MCF 10A (cell line): Measurements from ENCODE around the gene EFCAB14. TPM values are rescaled to one million over a fixed set of nuclear protein-coding genes. Genes with fewer than 3 reads are reported as not detected.
"Not testable (repeated sequence)": the region's sequence is repeated elsewhere in the genome, so short reads cannot be mapped to it uniquely, and the experiment has no call there.

Experiments
- BruUV-seq: library from RNA; stranded (reverse); fragments of 400-500 nt; replicated peaks from 2 replicates; lab custom pipeline; 2021; lab: Mats Ljungman, UMichigan
- CTCF ChIA-PET: fragments of 300-600 bp; sonication (Branson Sonifier 250); formaldehyde crosslinking; extraction: SDS; loops from one replicate; lab custom pipeline; 2021; ENCODE audit warnings: antibody characterized with exemption, inconsistent platforms; lab: Yijun Ruan, JAX
- POLR2A ChIA-PET: fragments of 300-600, 350-650 bp; sonication (Branson Sonifier 250); formaldehyde crosslinking; extraction: SDS; loops from one replicate; lab custom pipeline; 2020; ENCODE audit warnings: antibody characterized with exemption, inconsistent platforms; lab: Yijun Ruan, JAX
- DNase-seq: peaks from one replicate; pipeline ENCODE4 v3.0.0-alpha.2; 2018; ENCODE audit not compliant: unreplicated experiment
- H3K27ac Mint-ChIP-seq: one replicate; pipeline ENCODE4 v1.8.0; 2022; ENCODE audit warnings: mild to moderate bottlenecking, low read depth, mixed read lengths; ENCODE audit not compliant: unreplicated experiment
- H3K27me3 Mint-ChIP-seq: one replicate; pipeline ENCODE4 v1.8.0; 2022; ENCODE audit warnings: mixed read lengths; ENCODE audit not compliant: insufficient read depth, unreplicated experiment
- H3K36me3 Mint-ChIP-seq: one replicate; pipeline ENCODE4 v1.8.0; 2022; ENCODE audit warnings: mild to moderate bottlenecking, moderate library complexity, mixed read lengths; ENCODE audit not compliant: insufficient read depth, unreplicated experiment
- H3K4me1 Mint-ChIP-seq: one replicate; pipeline ENCODE4 v1.8.0; 2022; ENCODE audit warnings: mixed read lengths; ENCODE audit not compliant: insufficient read depth, unreplicated experiment
- H3K4me3 Mint-ChIP-seq: one replicate; pipeline ENCODE4 v1.8.0; 2022; ENCODE audit warnings: mild to moderate bottlenecking, moderate library complexity, mixed read lengths; ENCODE audit not compliant: unreplicated experiment
- H3K9me3 Mint-ChIP-seq: one replicate; pipeline ENCODE4 v1.8.0; 2022; ENCODE audit warnings: mixed read lengths; ENCODE audit not compliant: unreplicated experiment
- intact Hi-C: fragments of 100-400 bp; cut with micrococcal nuclease; formaldehyde crosslinking; loops from 2 replicates; pipeline ENCODE4 v1.14.1; 2022
- total RNA-seq: library from RNA; stranded (reverse); gene quantifications from 2 replicates; pipeline ENCODE4 v1.2.3, GENCODE V29; 2022
- TF ChIP-seq, protein P1 (sequence below): fragments of 200-600 bp; IDR thresholded peaks from one replicate; pipeline ENCODE4 v1.8.0; 2022; ENCODE audit warnings: antibody characterized with exemption, mild to moderate bottlenecking; ENCODE audit not compliant: unreplicated experiment

Gene EFCAB14
- total RNA-seq, 1 experiment from 2014 or later = 33.9 TPM

DNA sequence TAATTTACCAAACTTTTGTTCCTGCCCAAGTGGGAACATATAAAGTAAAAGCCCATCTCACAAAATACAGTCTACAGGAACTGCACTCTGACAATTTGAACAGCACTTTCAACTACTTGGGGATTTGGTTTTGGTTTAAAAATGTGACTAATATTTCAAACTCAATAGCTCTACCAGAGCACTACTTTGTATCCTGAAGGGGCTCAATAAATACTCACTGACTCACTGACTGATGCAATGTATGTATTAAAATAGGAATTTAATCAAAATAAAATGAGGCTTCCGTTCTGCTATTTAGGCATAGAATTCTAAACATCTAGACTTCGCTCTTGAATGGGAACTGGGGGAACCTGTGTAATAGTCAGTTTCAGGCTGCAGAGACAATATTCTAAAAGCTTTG is 21.9 kb downstream of the EFCAB14 start:
- Mint-ChIP-seq H3K9me3 (no peaks in the 10 kb centered on the region), H3K27me3 (no peaks in the 10 kb centered on the region), H3K36me3 (peaks cover 72% of the 10 kb centered on the region), H3K4me1 (no peaks in the 10 kb centered on the region), H3K4me3 (no peak overlapping the region), H3K27ac (no peak overlapping the region)
- ChIA-PET CTCF (interaction anchor here (0.5 to 0.7 kb wide), 2 partner anchors 16 to 306 kb away, joined by 3 to 4 read pairs; no protein-coding TSS in a partner anchor), POLR2A (interaction anchor here (0.5 kb wide), 2 partner anchors 92 to 1037 kb away, joined by 3 read pairs; no protein-coding TSS in a partner anchor)
- BruUV-seq = no TSS peak
- intact Hi-C loops = no loop called here
- TF ChIP-seq, protein P1, sequence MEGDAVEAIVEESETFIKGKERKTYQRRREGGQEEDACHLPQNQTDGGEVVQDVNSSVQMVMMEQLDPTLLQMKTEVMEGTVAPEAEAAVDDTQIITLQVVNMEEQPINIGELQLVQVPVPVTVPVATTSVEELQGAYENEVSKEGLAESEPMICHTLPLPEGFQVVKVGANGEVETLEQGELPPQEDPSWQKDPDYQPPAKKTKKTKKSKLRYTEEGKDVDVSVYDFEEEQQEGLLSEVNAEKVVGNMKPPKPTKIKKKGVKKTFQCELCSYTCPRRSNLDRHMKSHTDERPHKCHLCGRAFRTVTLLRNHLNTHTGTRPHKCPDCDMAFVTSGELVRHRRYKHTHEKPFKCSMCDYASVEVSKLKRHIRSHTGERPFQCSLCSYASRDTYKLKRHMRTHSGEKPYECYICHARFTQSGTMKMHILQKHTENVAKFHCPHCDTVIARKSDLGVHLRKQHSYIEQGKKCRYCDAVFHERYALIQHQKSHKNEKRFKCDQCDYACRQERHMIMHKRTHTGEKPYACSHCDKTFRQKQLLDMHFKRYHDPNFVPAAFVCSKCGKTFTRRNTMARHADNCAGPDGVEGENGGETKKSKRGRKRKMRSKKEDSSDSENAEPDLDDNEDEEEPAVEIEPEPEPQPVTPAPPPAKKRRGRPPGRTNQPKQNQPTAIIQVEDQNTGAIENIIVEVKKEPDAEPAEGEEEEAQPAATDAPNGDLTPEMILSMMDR = no peak
- no peak for DNase-seq

DNA sequence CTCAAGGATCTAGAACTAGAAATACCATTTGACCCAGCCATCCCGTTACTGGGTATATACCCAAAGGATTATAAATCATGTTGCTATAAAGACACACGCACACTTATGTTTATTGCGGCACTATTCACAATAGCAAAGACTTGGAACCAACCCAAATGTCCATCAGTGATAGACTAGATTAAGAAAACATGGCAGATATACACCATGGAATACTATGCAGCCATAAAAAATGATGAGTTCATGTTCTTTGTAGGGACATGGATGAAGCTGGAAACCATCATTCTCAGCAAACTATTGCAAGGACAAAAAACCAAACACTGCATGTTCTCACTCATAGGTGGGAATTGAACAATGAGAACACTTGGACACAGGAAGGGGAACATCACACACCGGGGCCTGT is 24.2 kb downstream of the EFCAB14 start:
- H3K9me3 Mint-ChIP-seq, H3K4me3 Mint-ChIP-seq, BruUV-seq, intact Hi-C loops, H3K27me3 Mint-ChIP-seq, DNase-seq, H3K4me1 Mint-ChIP-seq, CTCF ChIA-PET, H3K27ac Mint-ChIP-seq: not testable (repeated sequence)
- H3K36me3 Mint-ChIP-seq = peaks cover 87% of the 10 kb centered on the region
- POLR2A ChIA-PET = interaction anchor here (1.1 kb wide), 1 partner anchor 14 kb away, joined by 3 read pairs; no protein-coding TSS in a partner anchor

DNA sequence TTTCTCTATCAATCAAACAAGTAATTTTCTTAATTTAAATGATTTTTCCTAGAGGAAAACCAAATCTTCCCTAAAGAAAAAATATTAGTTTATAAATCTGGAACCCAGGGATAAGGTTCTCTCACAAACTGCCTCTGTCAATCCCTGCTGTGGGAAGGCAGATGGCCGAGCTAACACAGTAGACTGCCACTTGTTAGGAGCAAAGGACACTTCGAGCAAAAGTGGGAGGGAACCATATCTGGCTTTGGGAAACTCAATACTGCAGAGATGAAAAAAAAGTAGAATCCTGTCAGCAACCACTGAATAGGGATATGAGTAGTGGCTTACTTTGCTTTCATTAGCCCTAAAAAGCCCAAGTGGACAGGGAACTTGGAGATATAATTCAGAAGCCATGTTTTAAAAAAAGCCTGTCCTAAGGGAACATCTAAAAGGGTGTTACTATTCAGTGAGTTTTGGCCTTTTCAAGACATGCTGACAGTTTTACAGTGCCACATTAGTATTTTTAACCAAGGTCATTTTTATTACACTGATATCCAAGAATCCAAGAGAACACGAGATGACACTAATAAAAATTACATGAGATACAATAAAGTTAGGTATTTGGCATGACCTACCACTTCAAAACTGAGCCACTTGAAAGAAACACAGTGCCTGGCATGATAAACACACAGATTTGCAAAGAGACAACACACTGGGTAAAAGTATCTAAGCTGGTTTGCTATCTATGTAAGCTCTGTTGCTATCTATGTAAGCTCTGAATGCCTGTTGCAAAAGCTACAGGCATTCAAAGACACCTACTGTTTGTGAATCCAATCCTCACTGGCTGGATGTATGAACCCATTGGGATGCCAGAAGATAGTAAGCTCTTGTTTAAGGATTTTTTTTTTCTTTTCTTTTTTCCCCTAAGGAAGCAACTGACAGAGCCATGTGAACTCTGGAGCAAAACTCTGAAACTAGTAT is 25.8 kb downstream of the EFCAB14 start:
- BruUV-seq = no TSS peak
- intact Hi-C loops = no loop called here
- Mint-ChIP-seq H3K36me3 (peaks cover 86% of the 10 kb centered on the region), H3K27me3 (no peaks in the 10 kb centered on the region), H3K4me3 (no peak overlapping the region), H3K9me3 (no peaks in the 10 kb centered on the region), H3K27ac (no peak overlapping the region), H3K4me1 (no peaks in the 10 kb centered on the region)
- ChIA-PET CTCF (interaction anchor here (0.6 to 0.7 kb wide), 2 partner anchors 16 to 19 kb away, joined by 3 read pairs; no protein-coding TSS in a partner anchor), POLR2A (no interaction called here)
- no peak for DNase-seq
- TF ChIP-seq, protein P1 = no peak

DNA sequence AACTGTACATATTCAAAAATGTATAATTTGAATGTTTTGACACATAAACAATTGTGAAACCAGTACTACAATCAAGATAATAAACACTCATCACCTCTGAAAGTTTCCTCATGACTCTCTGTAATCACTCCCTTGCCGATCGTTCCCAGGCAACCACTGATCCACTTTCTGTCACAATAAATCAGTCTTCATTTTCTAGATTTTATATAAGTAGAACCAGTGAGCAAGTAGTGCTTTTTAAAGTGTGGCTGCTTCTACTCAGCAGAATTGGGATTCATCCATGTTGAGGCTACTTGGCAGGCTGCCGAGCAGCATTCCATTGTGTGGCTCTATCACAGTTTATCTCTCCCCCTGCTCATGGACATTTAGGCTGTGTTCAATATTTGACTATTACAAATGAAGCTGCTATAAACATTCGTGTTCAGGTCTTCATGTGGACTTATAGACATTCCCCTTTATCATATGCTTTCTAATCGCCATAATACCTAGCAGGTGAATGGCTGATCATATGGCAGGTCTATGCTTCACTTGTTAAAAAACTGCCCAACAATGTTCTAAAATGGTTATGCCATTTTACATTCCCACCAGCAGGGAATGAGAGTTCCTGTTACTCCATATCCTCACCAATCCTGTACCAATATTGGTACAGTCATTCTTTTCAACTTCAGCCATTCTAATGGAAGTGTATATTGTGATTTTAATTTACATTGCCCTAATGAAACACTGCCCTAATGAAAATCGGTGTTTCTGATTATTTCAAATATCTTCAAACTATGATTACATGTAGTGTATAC is 26.7 kb downstream of the EFCAB14 start:
- no peaks in the 10 kb centered on the region for H3K4me1 Mint-ChIP-seq
- TF ChIP-seq, protein P1 = no peak
- H3K9me3 Mint-ChIP-seq = no peaks in the 10 kb centered on the region
- BruUV-seq = no TSS peak
- no peak overlapping the region for H3K27ac Mint-ChIP-seq
- ChIA-PET POLR2A (interaction anchor here (0.8 kb wide), 1 partner anchor 16 kb away, joined by 3 read pairs; no protein-coding TSS in a partner anchor), CTCF (interaction anchor here (0.6 kb wide), 1 partner anchor 20 kb away, joined by 3 read pairs; no protein-coding TSS in a partner anchor)
- H3K36me3 Mint-ChIP-seq = peaks cover 89% of the 10 kb centered on the region
- H3K27me3 Mint-ChIP-seq = no peaks in the 10 kb centered on the region
- no peak for DNase-seq
- intact Hi-C loops = no loop called here
- no peak overlapping the region for H3K4me3 Mint-ChIP-seq
